Activated T-helper 2 cell treated with anti-CD3 and anti-CD28 coated beads, Interferon-gamma antibody, Interleukin-2, Interleukin-4, amounts not matched to agents 10 μg/mL and 5 μg/mL and 100 μg/mL, durations not matched to agents 14 hours and 24 hours and 36 hours (primary cell): ENCODE results near the gene OSBPL10. TPM values are rescaled to one million over a fixed set of nuclear protein-coding genes. Genes with fewer than 3 reads are reported as not detected.
"Not testable (repeated sequence)": the region's sequence is repeated elsewhere in the genome, so short reads cannot be mapped to it uniquely, and the experiment has no call there.

Source experiments
- DNase-seq: peaks from one replicate; pipeline ENCODE4 v3.0.0; 2021; ENCODE audit warnings: low spot score
- H3K27ac Mint-ChIP-seq: one replicate; pipeline ENCODE4 v1.8.0; 2021; ENCODE audit warnings: mixed read lengths
- H3K27me3 Mint-ChIP-seq: one replicate; pipeline ENCODE4 v1.8.0; 2021; ENCODE audit warnings: low read depth, mixed read lengths
- H3K36me3 Mint-ChIP-seq: one replicate; pipeline ENCODE4 v1.8.0; 2021; ENCODE audit warnings: low read depth, mixed read lengths
- H3K4me1 Mint-ChIP-seq: one replicate; pipeline ENCODE4 v1.8.0; 2021; ENCODE audit warnings: low read depth, mixed read lengths
- H3K4me3 Mint-ChIP-seq: one replicate; pipeline ENCODE4 v1.8.0; 2021; ENCODE audit warnings: low read depth, mild to moderate bottlenecking, moderate library complexity, mixed read lengths
- H3K9me3 Mint-ChIP-seq: one replicate; pipeline ENCODE4 v1.8.0; 2021; ENCODE audit warnings: mixed read lengths
- intact Hi-C: fragments of 100-400 bp; cut with micrococcal nuclease; formaldehyde crosslinking; loops from one replicate; pipeline ENCODE4 v1.15.1; 2023
- total RNA-seq: library from RNA; stranded (reverse); gene quantifications from 2 replicates; pipeline ENCODE4 v1.2.3, GENCODE V29; 2022

OSBPL10 gene
- total RNA-seq, 1 donor from 2014 or later, result 42.5 TPM

GRCh38 chr3:31884251-31884650, 96.8 kb downstream of the OSBPL10 start:
- intact Hi-C loops, result no loop called here
- DNase-seq, result no peak
- Mint-ChIP-seq H3K27ac (no peak overlapping the region), H3K4me1 (no peaks in the 10 kb centered on the region), H3K9me3 (no peaks in the 10 kb centered on the region), H3K27me3 (no peaks in the 10 kb centered on the region), H3K4me3 (no peak overlapping the region), H3K36me3 (no peaks in the 10 kb centered on the region)

- Mint-ChIP-seq H3K4me1 (no peaks in the 10 kb centered on the region), H3K36me3 (no peaks in the 10 kb centered on the region), H3K9me3 (no peaks in the 10 kb centered on the region), H3K27me3 (no peaks in the 10 kb centered on the region), H3K4me3 (no peak overlapping the region), H3K27ac (no peak overlapping the region)
- no peak for DNase-seq
- intact Hi-C loops, result no loop called here
Measured at GRCh38 chr3:31882895-31883294, 98.2 kb downstream of the OSBPL10 start.

GRCh38 chr3:31882431-31882830, 98.6 kb downstream of the OSBPL10 start:
- intact Hi-C loops, result no loop called here

GRCh38 chr3:31880482-31881078, 100.5 kb downstream of the OSBPL10 start:
- H3K36me3 Mint-ChIP-seq, result no peaks in the 10 kb centered on the region
- H3K4me1 Mint-ChIP-seq, result peaks cover 4% of the 10 kb centered on the region
- intact Hi-C loops, result no loop called here
- H3K4me3 Mint-ChIP-seq, result no peak overlapping the region
- H3K27ac Mint-ChIP-seq, result no peak overlapping the region
- no peak for DNase-seq
- H3K27me3 Mint-ChIP-seq, result no peaks in the 10 kb centered on the region
- no peaks in the 10 kb centered on the region for H3K9me3 Mint-ChIP-seq

More at GRCh38 chr3:31882431-31882830, 98.6 kb downstream of the OSBPL10 start:
- H3K36me3 Mint-ChIP-seq, result no peaks in the 10 kb centered on the region
- no peaks in the 10 kb centered on the region for H3K9me3 Mint-ChIP-seq
- no peaks in the 10 kb centered on the region for H3K27me3 Mint-ChIP-seq
- no peak overlapping the region for H3K4me3 Mint-ChIP-seq
- no peaks in the 10 kb centered on the region for H3K4me1 Mint-ChIP-seq
- no peak for DNase-seq
- no peak overlapping the region for H3K27ac Mint-ChIP-seq

- no peaks in the 10 kb centered on the region for H3K36me3 Mint-ChIP-seq
- no peak for DNase-seq
- intact Hi-C loops, result no loop called here
- no peak overlapping the region for H3K27ac Mint-ChIP-seq
- no peak overlapping the region for H3K4me3 Mint-ChIP-seq
- H3K27me3 Mint-ChIP-seq, result no peaks in the 10 kb centered on the region
- no peaks in the 10 kb centered on the region for H3K9me3 Mint-ChIP-seq
- peaks cover 4% of the 10 kb centered on the region for H3K4me1 Mint-ChIP-seq
Measured at GRCh38 chr3:31880020-31880419, 101.0 kb downstream of the OSBPL10 start.

DNA sequence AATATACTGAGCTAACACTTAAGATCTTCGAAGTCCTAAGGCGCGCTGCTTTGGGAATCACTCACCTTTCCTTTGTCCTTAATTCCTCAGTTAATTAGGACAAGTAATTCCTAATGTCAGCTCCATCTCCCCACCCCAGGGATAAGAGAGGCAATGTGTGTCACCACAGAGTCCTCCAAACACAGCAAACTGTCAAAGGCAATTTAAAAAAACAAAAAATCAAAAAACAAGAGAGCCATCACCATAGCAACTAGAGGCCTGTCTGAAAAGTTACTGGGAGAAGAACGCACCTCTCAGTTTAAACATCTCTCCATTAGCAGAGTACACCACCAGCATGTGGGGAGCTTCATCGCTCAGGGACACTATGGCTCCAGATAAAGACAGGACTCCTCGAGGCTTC, 101.7 kb downstream of the OSBPL10 start:
- Mint-ChIP-seq H3K9me3 (no peaks in the 10 kb centered on the region), H3K4me3 (no peak overlapping the region), H3K27me3 (no peaks in the 10 kb centered on the region), H3K4me1 (peaks cover 4% of the 10 kb centered on the region), H3K27ac (no peak overlapping the region), H3K36me3 (no peaks in the 10 kb centered on the region)
- intact Hi-C loops, result no loop called here
- DNase-seq, result no peak

DNA sequence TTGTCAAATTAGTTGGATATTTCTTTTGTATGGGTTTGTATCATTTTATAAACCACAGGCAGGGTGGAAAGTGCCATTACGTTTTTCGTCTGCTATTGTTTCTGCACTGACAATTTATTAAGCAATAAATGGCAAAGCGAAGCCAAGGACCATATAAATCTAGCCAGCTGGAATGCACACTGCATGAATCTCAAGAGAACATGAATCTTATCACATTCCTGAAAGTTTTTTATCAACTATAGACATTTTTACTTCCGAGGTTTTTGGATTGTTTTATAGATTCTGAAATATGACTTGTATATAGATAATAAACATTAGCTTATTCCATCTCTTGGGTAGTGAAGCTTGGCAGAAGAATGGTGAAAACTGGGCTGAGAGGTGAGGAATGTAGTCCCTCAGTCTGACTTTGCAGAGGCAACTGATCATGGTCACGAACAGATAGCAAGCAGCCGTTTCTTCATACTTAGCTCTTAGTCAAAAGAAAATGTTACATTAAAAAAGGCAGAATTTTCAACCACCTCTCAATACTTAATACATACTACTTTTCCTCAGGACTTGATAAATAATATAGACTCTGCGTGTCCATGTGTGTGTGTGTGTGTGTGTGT, 102.7 kb downstream of the OSBPL10 start:
- DNase-seq, result no peak
- Mint-ChIP-seq H3K36me3 (no peaks in the 10 kb centered on the region), H3K9me3 (no peaks in the 10 kb centered on the region), H3K4me3 (no peak overlapping the region), H3K4me1 (peaks cover 4% of the 10 kb centered on the region), H3K27ac (no peak overlapping the region), H3K27me3 (no peaks in the 10 kb centered on the region)
- intact Hi-C loops, result no loop called here

DNA sequence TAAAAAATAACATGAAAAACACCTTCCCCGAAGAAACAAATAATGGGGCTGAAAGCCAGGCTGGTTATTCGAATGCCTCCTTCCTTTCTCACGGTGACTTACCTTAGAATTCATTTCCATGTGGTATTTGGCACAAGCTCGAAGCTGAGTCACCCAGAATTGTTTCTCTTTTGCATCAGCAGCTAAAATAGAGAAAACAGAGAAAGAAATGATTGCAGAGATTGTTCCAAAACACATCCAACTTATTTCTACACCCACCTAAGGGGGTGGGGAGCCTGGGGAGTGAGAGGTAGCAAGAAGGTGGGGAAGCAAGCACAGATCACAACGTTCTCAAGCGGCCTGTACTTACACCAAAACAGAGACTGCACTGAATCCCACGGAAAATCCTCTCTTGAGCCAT, 104.7 kb downstream of the OSBPL10 start:
- H3K36me3 Mint-ChIP-seq, result no peaks in the 10 kb centered on the region
- DNase-seq, result no peak
- no peaks in the 10 kb centered on the region for H3K27me3 Mint-ChIP-seq

GRCh38 chr3:31875437-31875836, 105.6 kb downstream of the OSBPL10 start:
- Mint-ChIP-seq H3K27ac (no peak overlapping the region), H3K27me3 (no peaks in the 10 kb centered on the region), H3K4me3 (no peak overlapping the region), H3K4me1 (peaks cover 4% of the 10 kb centered on the region), H3K36me3 (no peaks in the 10 kb centered on the region), H3K9me3 (no peaks in the 10 kb centered on the region)
- intact Hi-C loops, result no loop called here
- no peak for DNase-seq

More for the DNA sequence above, 104.7 kb downstream of the OSBPL10 start:
- H3K4me3 Mint-ChIP-seq, result no peak overlapping the region
- no peak overlapping the region for H3K27ac Mint-ChIP-seq
- intact Hi-C loops, result no loop called here
- H3K4me1 Mint-ChIP-seq, result peaks cover 4% of the 10 kb centered on the region
- no peaks in the 10 kb centered on the region for H3K9me3 Mint-ChIP-seq

DNA sequence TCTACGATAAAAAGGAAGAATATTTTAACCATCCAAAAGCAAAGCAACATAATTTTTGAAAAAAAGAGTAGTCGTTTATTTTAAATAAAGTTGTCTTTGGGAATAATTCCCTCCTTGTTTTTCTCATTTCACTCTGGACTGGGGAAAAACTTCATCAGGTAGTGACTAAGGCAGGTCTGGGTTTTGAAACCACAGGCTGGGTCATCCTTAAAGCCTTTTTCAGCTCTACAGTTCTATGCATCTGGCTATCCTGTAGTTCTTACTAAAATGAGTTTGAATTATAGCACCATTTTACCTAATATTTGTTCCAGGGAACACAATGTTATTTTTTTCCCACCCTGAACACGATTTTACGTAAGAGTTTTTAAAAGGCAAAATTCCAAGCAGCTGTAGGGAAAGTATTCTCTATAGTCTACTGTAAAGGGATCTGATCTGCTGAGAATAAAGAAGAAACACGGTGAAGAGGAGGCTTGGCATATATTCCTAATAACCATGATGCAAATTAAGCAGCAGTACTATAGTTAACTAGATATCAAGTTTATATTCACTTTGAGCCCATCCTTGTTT, 107.7 kb downstream of the OSBPL10 start:
- Mint-ChIP-seq H3K27ac (no peak overlapping the region), H3K36me3 (no peaks in the 10 kb centered on the region), H3K27me3 (no peaks in the 10 kb centered on the region), H3K4me3 (no peak overlapping the region), H3K9me3 (no peaks in the 10 kb centered on the region), H3K4me1 (peaks cover 4% of the 10 kb centered on the region)
- intact Hi-C loops, result no loop called here
- no peak for DNase-seq

DNA sequence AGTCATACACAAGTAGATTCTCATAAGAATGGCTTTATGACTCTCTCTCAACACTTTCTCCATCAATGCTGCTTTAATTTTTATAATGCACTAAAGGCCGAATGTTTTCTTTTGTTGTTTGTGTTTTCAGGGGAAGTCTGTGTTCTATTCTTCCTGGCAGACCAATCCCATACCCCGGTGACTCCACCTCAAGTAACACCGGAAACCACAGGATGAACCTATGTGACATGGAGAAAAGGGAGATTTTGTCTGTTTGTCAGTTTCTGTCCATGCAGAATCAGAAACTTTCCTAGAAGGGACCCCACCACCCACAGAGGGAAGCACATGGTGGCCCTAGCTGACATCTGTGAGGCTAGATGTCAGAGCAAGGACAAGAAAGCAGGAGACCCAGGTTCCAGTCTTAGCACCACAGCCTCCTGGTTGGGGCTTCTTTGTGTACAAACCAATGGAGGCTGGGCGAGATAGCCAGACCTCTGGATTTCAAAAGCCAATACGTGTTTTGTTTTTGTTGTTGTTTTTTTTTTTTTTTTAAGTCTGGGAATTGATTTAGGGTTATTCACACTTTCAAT, 109.0 kb downstream of the OSBPL10 start:
- intact Hi-C loops, result no loop called here
- Mint-ChIP-seq H3K36me3 (no peaks in the 10 kb centered on the region), H3K4me1 (peaks cover 4% of the 10 kb centered on the region), H3K4me3 (no peak overlapping the region), H3K9me3 (no peaks in the 10 kb centered on the region), H3K27me3 (no peaks in the 10 kb centered on the region), H3K27ac (no peak overlapping the region)
- DNase-seq, result no peak

DNA sequence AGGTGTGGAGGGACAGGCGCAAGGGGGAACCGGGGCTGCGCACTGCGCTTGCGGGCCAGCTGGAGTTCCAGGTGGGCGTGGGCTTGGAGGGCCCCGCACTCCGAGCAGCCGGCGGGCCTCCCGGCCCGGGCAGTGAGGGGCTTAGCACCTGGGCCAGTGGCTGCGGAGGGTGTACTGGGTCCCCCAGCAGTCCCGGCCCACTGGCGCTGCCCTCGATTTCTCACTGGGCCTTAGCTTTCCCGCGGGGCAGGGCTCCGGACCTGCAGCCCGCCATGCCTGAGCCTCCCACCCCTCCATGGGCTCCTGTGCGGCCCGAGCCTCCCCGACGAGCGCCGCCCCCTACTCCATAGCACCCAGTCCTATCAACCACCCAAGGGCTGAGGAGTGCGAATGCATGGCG, 111.0 kb downstream of the OSBPL10 start:
- H3K36me3 Mint-ChIP-seq, H3K27me3 Mint-ChIP-seq, H3K9me3 Mint-ChIP-seq, DNase-seq, H3K4me1 Mint-ChIP-seq, H3K27ac Mint-ChIP-seq, intact Hi-C loops, H3K4me3 Mint-ChIP-seq: not testable (repeated sequence)

GRCh38 chr3:31868236-31868635, 112.8 kb downstream of the OSBPL10 start:
- no peak overlapping the region for H3K4me3 Mint-ChIP-seq
- H3K9me3 Mint-ChIP-seq, result no peaks in the 10 kb centered on the region
- no peak overlapping the region for H3K27ac Mint-ChIP-seq
- no peak for DNase-seq
- no peaks in the 10 kb centered on the region for H3K27me3 Mint-ChIP-seq
- H3K36me3 Mint-ChIP-seq, result no peaks in the 10 kb centered on the region
- no peaks in the 10 kb centered on the region for H3K4me1 Mint-ChIP-seq
- intact Hi-C loops, result no loop called here
